ENCODE data around the gene GOLGA5. TPM values are rescaled to one million over a fixed set of nuclear protein-coding genes. Genes with fewer than 3 reads are reported as not detected.
"Not testable (repeated sequence)": the region's sequence is repeated elsewhere in the genome, so short reads cannot be mapped to it uniquely, and the experiment has no call there.

GOLGA5 gene
- total RNA-seq (ENCODE audit: low replicate concordance), result 35.4 and 70.3 TPM in 2 replicates

- TF ChIP-seq, protein P1, sequence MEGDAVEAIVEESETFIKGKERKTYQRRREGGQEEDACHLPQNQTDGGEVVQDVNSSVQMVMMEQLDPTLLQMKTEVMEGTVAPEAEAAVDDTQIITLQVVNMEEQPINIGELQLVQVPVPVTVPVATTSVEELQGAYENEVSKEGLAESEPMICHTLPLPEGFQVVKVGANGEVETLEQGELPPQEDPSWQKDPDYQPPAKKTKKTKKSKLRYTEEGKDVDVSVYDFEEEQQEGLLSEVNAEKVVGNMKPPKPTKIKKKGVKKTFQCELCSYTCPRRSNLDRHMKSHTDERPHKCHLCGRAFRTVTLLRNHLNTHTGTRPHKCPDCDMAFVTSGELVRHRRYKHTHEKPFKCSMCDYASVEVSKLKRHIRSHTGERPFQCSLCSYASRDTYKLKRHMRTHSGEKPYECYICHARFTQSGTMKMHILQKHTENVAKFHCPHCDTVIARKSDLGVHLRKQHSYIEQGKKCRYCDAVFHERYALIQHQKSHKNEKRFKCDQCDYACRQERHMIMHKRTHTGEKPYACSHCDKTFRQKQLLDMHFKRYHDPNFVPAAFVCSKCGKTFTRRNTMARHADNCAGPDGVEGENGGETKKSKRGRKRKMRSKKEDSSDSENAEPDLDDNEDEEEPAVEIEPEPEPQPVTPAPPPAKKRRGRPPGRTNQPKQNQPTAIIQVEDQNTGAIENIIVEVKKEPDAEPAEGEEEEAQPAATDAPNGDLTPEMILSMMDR (IDR thresholded peaks at IDR 0.05; ENCODE audit: insufficient read depth, low read length), result no peak
- peak within 1 kb of the TSS; percentile 98 for H3K4me3 ChIP-seq (ENCODE audit: low read depth, low read length)
- peak; percentile 98 for DNase-seq (ENCODE audit: low read depth)
These were observed at the start of gene GOLGA5 for GRCh38 chr14:92793709-92794546. GOLGA5 (plus strand) TSS chr14:92794305; CDS start chr14:92797438, 3,133 bp downstream.

- TF ChIP-seq, protein P1 (IDR thresholded peaks at IDR 0.05; ENCODE audit: insufficient read depth, low read length), result no peak
- peak; percentile 32 for DNase-seq (ENCODE audit: low read depth)
- H3K4me3 ChIP-seq (ENCODE audit: low read depth, low read length), result peak overlapping the region; percentile 85
These were observed 46.3 kb upstream of the GOLGA5 start for GRCh38 chr14:92747701-92748258.

DNA sequence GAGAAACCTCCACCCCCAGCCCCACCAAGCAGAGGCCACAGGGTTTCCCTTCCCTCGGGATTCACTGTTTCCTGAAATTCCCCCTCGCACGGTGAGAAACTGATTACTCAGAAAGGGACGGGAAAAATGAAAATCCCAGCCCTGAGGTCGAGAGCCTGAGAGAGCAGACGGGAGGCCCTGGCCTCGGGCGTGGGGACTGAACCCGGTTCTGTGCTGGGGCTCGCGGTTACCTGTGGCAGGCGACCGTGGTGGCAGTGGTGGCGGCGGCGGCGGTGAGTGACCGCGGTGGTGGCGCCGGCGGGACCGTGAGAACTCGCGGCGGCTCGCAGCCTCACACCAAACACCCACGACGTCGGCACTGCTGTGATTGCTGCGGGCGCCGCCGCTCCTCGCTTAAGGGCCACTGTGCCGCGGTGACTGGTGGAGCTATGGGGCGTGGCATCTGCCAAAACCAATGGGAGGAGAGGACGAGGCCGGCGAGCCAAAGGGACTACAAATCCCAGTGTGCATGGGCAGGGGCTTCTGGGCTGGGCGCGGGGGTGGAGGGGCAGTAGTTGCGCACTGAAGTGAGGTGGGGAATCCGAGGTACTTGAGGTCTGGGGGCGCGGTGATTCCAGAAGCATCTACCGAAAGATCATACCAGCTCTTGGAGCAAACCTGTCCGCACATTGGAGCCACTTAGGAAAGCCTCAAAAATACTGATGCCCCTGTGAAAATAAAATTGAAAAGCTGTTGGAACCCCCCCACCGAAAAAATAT is 45.7 kb upstream of the GOLGA5 start, which contains the start of gene LGMN:
Gene LGMN (minus strand): TSS at position 369 of the 758 bp plus-strand sequence. CDS start 15,841 bp downstream, outside the sequence.
- peak within 1 kb of the TSS; percentile 85 for H3K4me3 ChIP-seq (ENCODE audit: low read depth, low read length)
- TF ChIP-seq, protein P1 (IDR thresholded peaks at IDR 0.05; ENCODE audit: insufficient read depth, low read length), result no peak
- DNase-seq (ENCODE audit: low read depth), result peak; percentile 90

- DNase-seq (ENCODE audit: low read depth); H3K4me3 ChIP-seq (ENCODE audit: low read depth, low read length): not testable (repeated sequence)
These were observed 43.8 kb upstream of the GOLGA5 start for GRCh38 chr14:92750222-92750728.

- DNase-seq (ENCODE audit: low read depth), result peak; percentile 54
- TF ChIP-seq, protein P1 (IDR thresholded peaks at IDR 0.05; ENCODE audit: insufficient read depth, low read length), result no peak
- no peak overlapping the region for H3K4me3 ChIP-seq (ENCODE audit: low read depth, low read length)
These were observed 43.1 kb upstream of the GOLGA5 start for GRCh38 chr14:92750994-92751400.

DNA sequence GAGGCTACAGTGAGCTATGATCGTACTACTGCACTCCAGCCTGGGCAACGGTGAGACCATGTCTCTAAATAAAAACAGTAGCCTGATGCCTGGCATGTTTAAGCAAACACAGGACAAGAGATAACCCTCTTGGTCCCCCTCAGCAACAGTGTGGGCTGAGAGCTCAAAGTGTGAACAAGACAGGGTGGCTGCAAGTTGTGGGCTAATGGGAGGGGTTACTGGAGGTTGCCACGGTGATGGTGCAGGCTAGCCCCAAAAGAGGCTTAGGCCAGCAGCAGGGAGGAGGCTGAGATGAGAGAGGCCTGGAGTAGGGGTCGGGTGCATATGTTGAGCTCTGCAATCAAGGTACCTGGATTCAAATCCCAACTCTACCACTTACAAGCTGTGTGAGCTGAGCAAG is 42.3 kb upstream of the GOLGA5 start:
- no peak for DNase-seq (ENCODE audit: low read depth)
- H3K4me3 ChIP-seq (ENCODE audit: low read depth, low read length), result no peak overlapping the region
- TF ChIP-seq, protein P1 (IDR thresholded peaks at IDR 0.05; ENCODE audit: insufficient read depth, low read length), result no peak
